Esophagus muscularis mucosa (tissue), 4 donors: Measurements from ENCODE around the gene ADAM22. TPM values are rescaled to one million over a fixed set of nuclear protein-coding genes. Genes with fewer than 3 reads are reported as not detected.
A peak's percentile ranks its signal among the peaks of the same experiment; 100 is the strongest.

Experiments
- DNase-seq: peaks from one replicate; pipeline ENCODE4 v3.0.0-alpha.2; 2017; ENCODE audit errors: extremely low spot score
- H3K27ac ChIP-seq, 4 donors: fragments of 200-600 bp; sonication (generic); replicated peaks in 1 of 4; 1 replicate in 3 of 4; 2 replicates in 1 of 4; pipeline ENCODE4 v1.5.1; 2016 to 2019; ENCODE audit warnings: mild to moderate bottlenecking in 1 of 4
- H3K27me3 ChIP-seq, 4 donors: fragments of 200-600 bp; sonication (generic); one replicate each; pipeline versions ENCODE4 v1.5.1 to v1.6.0; 2016 to 2019
- H3K36me3 ChIP-seq, 4 donors: fragments of 200-600 bp; sonication (generic); one replicate each; pipeline ENCODE4 v1.5.1; 2016 to 2019
- H3K4me1 ChIP-seq, 4 donors: fragments of 200-600 bp; sonication (generic); one replicate each; pipeline ENCODE4 v1.5.1; 2016 to 2019
- H3K4me3 ChIP-seq, 4 donors: fragments of 200-600 bp; sonication (generic); 1 replicate in 2 of 4; 2 replicates in 2 of 4; pipeline ENCODE4 v1.5.1; 2016 to 2019; ENCODE audit warnings: mild to moderate bottlenecking in 4 of 4, moderate library complexity in 1 of 4
- H3K9me3 ChIP-seq, 4 donors: fragments of 200-600 bp; sonication (generic); 1 replicate in 3 of 4; 2 replicates in 1 of 4; pipeline ENCODE4 v1.5.1; 2016 to 2019
- CTCF ChIP-seq, 3 experiments: fragments of 200-600 bp in 2 of 3; fragments of 450-650 bp in 1 of 3; sonication (generic) in 2 of 3; IDR thresholded peaks; one replicate each; pipeline ENCODE4 v1.5.1; 2017 to 2019; ENCODE audit warnings: antibody characterized with exemption in 3 of 3, mild to moderate bottlenecking in 2 of 3, moderate library complexity in 1 of 3
- EP300 ChIP-seq: sonication (generic); formaldehyde crosslinking; IDR thresholded peaks from one replicate; pipeline ENCODE4 v1.6.1; 2017; ENCODE audit warnings: antibody characterized with exemption
- POLR2A ChIP-seq: fragments of 450-650 bp; IDR thresholded peaks from one replicate; pipeline ENCODE4 v1.6.1; 2017; ENCODE audit warnings: antibody characterized with exemption, moderate library complexity, mild to moderate bottlenecking, low read depth
- POLR2AphosphoS5 ChIP-seq, 2 donors: sonication (generic); formaldehyde crosslinking; IDR thresholded peaks; one replicate each; pipeline ENCODE4 v1.6.1; 2017; ENCODE audit warnings: antibody characterized with exemption in 2 of 2
- WGBS: methylation state at CpG from one replicate; pipeline ENCODE4 v1.1.5; 2018; 5-methylcytosine and 5-hydroxymethylcytosine counted together
- intact Hi-C: fragments of 100-400 bp; cut with DNase I; formaldehyde crosslinking; loops from one replicate; pipeline ENCODE4 v1.15.1; 2023
- total RNA-seq, 4 donors: library from RNA; depleted of rRNA; stranded (reverse); fragments of >200 nt; gene quantifications; one replicate each; pipeline versions ENCODE4 v1.1.0 to v1.2.1, GENCODE V29; 2016

ADAM22 gene
- total RNA-seq, 4 donors from 2014 or later = 1.0 to 3.3 (median 1.9) TPM

GRCh38 chr7:87926581-87927461 lies 7.2 kb upstream of the ADAM22 start:
- 70% methylated on average over 6 of the region's 6 CpGs for WGBS
- no peak overlapping the region for H3K27ac ChIP-seq

GRCh38 chr7:87933605-87933952 lies 472 bp upstream of the ADAM22 start:
- no peaks in the 10 kb centered on the region for H3K9me3 ChIP-seq
- H3K4me1 ChIP-seq = peaks cover 8 to 21% (median 20%) of the 10 kb centered on the region in 4 donors
- no peaks in the 10 kb centered on the region for H3K36me3 ChIP-seq
- no peak for DNase-seq
- no peak for TF ChIP-seq CTCF (IDR thresholded peaks at IDR 0.05)
- TF ChIP-seq POLR2AphosphoS5 (IDR thresholded peaks at IDR 0.05) = no peak
- TF ChIP-seq POLR2A = no peak
- H3K4me3 ChIP-seq = peak overlapping the region; percentile 59 to 80 (median 65)
- WGBS = 11% methylated on average over 9 of the region's 9 CpGs
- H3K27ac ChIP-seq = no peak overlapping the region
- no peaks in the 10 kb centered on the region for H3K27me3 ChIP-seq
- intact Hi-C loops = no loop called here

More at GRCh38 chr7:87926581-87927461, 7.2 kb upstream of the ADAM22 start:
- DNase-seq = no peak
- TF ChIP-seq POLR2A (no peak), EP300 (no peak), POLR2AphosphoS5 (IDR thresholded peaks at IDR 0.05) (no peak), CTCF (IDR thresholded peaks at IDR 0.05) (no peak)
- no peak overlapping the region for H3K4me3 ChIP-seq
- H3K4me1 ChIP-seq = no peaks in the 10 kb centered on the region
- peaks cover 0 to 10% (median 0%) of the 10 kb centered on the region in 4 donors for H3K27me3 ChIP-seq
- no peaks in the 10 kb centered on the region for H3K9me3 ChIP-seq
- no peaks in the 10 kb centered on the region for H3K36me3 ChIP-seq
- intact Hi-C loops = no loop called here

GRCh38 chr7:87934699-87935383 lies 790 bp downstream of the ADAM22 start:
- Histone ChIP-seq H3K27me3 (no peaks in the 10 kb centered on the region), H3K4me3 (peak overlapping the region; percentile 59 to 80 (median 65)), H3K4me1 (peaks cover 8 to 21% (median 20%) of the 10 kb centered on the region in 4 donors), H3K9me3 (no peaks in the 10 kb centered on the region), H3K36me3 (no peaks in the 10 kb centered on the region), H3K27ac (no peak overlapping the region)
- intact Hi-C loops = no loop called here
- DNase-seq = no peak
- WGBS = 2% methylated on average over 36 of the region's 47 CpGs
- no peak for TF ChIP-seq CTCF (IDR thresholded peaks at IDR 0.05)

- Histone ChIP-seq H3K4me3 (peak overlapping the region; percentile 59 to 80 (median 65)), H3K9me3 (no peaks in the 10 kb centered on the region), H3K4me1 (peaks cover 8 to 21% (median 20%) of the 10 kb centered on the region in 4 donors), H3K27me3 (no peaks in the 10 kb centered on the region), H3K36me3 (no peaks in the 10 kb centered on the region), H3K27ac (no peak overlapping the region)
- WGBS = 42% methylated on average over 8 of the region's 8 CpGs
- intact Hi-C loops = no loop called here
- DNase-seq = no peak
- TF ChIP-seq CTCF (IDR thresholded peaks at IDR 0.05) (no peak), EP300 (no peak), POLR2A (no peak), POLR2AphosphoS5 (IDR thresholded peaks at IDR 0.05) (no peak)
These were observed 1.3 kb downstream of the ADAM22 start for GRCh38 chr7:87935384-87935706.
